ENCODE measurements around the gene PRDM16. TPM values are rescaled to one million over a fixed set of nuclear protein-coding genes. Genes with fewer than 3 reads are reported as not detected.

The PRDM16 gene
- total RNA-seq, 1 experiment from 2014 or later: 0.17 TPM

DNA sequence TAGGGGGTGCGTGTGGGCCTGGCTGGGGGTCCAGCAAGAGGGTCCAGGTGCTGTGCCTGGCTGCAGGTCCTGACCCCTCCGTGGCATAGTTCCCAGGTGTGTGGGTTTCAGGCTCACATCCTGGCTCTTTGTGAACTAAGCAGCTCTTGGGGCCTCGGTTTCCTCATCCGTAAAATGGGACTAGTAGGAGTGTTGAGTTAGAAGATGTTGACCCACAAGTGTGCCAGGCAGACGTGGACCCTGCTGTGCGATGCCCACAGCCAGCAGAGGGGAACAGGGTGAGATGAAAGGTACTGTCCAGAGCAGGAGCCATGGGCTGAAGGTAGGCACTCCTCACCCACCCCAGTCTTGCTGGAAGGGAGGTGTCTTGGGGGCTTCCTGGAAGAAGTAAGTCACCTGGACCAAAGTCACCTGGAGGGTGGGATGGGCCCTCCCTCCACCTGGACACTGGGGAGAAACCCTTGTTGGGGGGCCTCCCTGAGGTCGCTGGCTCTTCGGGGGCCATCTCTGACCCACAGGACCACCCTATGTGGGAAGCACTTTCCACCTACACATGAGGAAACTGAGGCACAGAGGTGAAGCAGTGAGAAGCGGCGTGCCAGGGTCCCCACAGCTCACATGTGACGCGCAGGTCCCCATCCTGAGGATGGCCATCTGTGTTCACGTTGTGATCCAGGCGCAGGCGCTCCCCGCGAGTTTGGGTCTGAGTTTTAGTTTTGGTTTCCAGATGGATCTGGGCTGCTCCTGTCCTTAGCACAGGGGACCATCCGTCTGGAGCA is 386.9 kb downstream of the PRDM16 start:
- peak overlapping the region; percentile 38 for H3K4me2 ChIP-seq (ENCODE audit: insufficient read depth, insufficient read length, low read length)
- H3K23ac ChIP-seq (ENCODE audit: insufficient read length, low read depth, low read length): no peak overlapping the region
- no peak overlapping the region for H4K8ac ChIP-seq (replicated peaks; ENCODE audit: insufficient read length, low read depth, low read length)
- no peaks in the 10 kb centered on the region for H4K20me1 ChIP-seq (ENCODE audit: control insufficient read depth, insufficient read depth, insufficient read length)
- peak overlapping the region in 2 of 3 experiments; percentile 91 to 95; a peak in 2 of 7 replicates for H3K27ac Mint-ChIP-seq
- peaks cover 7% of the 10 kb centered on the region for H3K79me1 ChIP-seq (ENCODE audit: insufficient read depth, low read depth, low read length, poor library complexity, severe bottlenecking)
- H4K91ac ChIP-seq (ENCODE audit: insufficient read length, low read depth, low read length): no peak overlapping the region
- no peak overlapping the region for H2BK5ac ChIP-seq (ENCODE audit: insufficient read length, low read length)
- TF ChIP-seq, protein P1, sequence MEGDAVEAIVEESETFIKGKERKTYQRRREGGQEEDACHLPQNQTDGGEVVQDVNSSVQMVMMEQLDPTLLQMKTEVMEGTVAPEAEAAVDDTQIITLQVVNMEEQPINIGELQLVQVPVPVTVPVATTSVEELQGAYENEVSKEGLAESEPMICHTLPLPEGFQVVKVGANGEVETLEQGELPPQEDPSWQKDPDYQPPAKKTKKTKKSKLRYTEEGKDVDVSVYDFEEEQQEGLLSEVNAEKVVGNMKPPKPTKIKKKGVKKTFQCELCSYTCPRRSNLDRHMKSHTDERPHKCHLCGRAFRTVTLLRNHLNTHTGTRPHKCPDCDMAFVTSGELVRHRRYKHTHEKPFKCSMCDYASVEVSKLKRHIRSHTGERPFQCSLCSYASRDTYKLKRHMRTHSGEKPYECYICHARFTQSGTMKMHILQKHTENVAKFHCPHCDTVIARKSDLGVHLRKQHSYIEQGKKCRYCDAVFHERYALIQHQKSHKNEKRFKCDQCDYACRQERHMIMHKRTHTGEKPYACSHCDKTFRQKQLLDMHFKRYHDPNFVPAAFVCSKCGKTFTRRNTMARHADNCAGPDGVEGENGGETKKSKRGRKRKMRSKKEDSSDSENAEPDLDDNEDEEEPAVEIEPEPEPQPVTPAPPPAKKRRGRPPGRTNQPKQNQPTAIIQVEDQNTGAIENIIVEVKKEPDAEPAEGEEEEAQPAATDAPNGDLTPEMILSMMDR (conservative IDR thresholded peaks at IDR 0.05): no peak
- no peak overlapping the region for H2AK5ac ChIP-seq (ENCODE audit: insufficient read length, low read length)
- no peak overlapping the region for H2AFZ ChIP-seq (ENCODE audit: low read length)
- H3K14ac ChIP-seq (ENCODE audit: insufficient read depth, low read length): peak overlapping the region; percentile 9; the same call in 1 of the 2 replicates
- H3K27ac ChIP-seq (ENCODE audit: insufficient read length, low read depth, low read length): no peak overlapping the region
- no peak overlapping the region for H3K9ac ChIP-seq (ENCODE audit: extremely low read depth, insufficient read length, low read length)
- H3K4me3 Mint-ChIP-seq: peak overlapping the region; percentile 81 to 84
- no peaks in the 10 kb centered on the region for H3K4me1 ChIP-seq (ENCODE audit: insufficient read depth, low read length)
- H3K27me3 ChIP-seq (ENCODE audit: insufficient read depth, low read length): no peaks in the 10 kb centered on the region
- H2BK15ac ChIP-seq (ENCODE audit: low read depth, low read length): no peak overlapping the region
- H4K5ac ChIP-seq (ENCODE audit: insufficient read length, low read depth, low read length): no peak overlapping the region
- H3K79me2 ChIP-seq (ENCODE audit: insufficient read depth, low read length): no peaks in the 10 kb centered on the region; the same call in 1 of the 2 replicates
- no peak overlapping the region for H2BK120ac ChIP-seq (ENCODE audit: low read depth, low read length, poor library complexity, severe bottlenecking)
- peaks cover 16 to 34% of the 10 kb centered on the region in 2 experiments for H3K4me1 Mint-ChIP-seq
- H2BK20ac ChIP-seq (ENCODE audit: low read depth, low read length, poor library complexity, severe bottlenecking): no peak overlapping the region
- H2BK12ac ChIP-seq (ENCODE audit: insufficient read length, low read depth, low read length): no peak overlapping the region
- no peak overlapping the region for H3K56ac ChIP-seq (ENCODE audit: insufficient read length, low read depth, low read length)
- H3K4ac ChIP-seq (ENCODE audit: low read depth, low read length): no peak overlapping the region
- H3T11ph ChIP-seq (ENCODE audit: low read length): no peak overlapping the region
- no peaks in the 10 kb centered on the region; a peak in 1 of 5 replicates for H3K9me3 Mint-ChIP-seq
- H3K9me3 ChIP-seq (ENCODE audit: control insufficient read depth, low read depth, low read length): no peaks in the 10 kb centered on the region
- H3K36me3 Mint-ChIP-seq (ENCODE audit: insufficient read depth in 1 of 3, low read depth in 3 of 3): peaks cover 0 to 20% (median 16%) of the 10 kb centered on the region in 3 experiments; a peak in 4 of 7 replicates
- no peak for DNase-seq
- no peaks in the 10 kb centered on the region; the same call in 1 of the 2 replicates for H3K27me3 Mint-ChIP-seq (ENCODE audit: low read depth)
- no CpG with 5 or more reads among the region's 18 CpGs for WGBS (ENCODE audit: extremely low coverage, insufficient read length, low lambda C conversion rate)
- peaks cover 3% of the 10 kb centered on the region for H3K23me2 ChIP-seq (ENCODE audit: insufficient read length, low read depth, low read length, poor library complexity, severe bottlenecking)
- no peak overlapping the region for H3K18ac ChIP-seq (ENCODE audit: insufficient read length, low read depth, low read length)

Measured in H9 (cell line).